A549 (cell line): ENCODE results near the gene SEMA7A. TPM values are rescaled to one million over a fixed set of nuclear protein-coding genes. Genes with fewer than 3 reads are reported as not detected.

Source experiments
- ATAC-seq, 2 experiments: fragments of 200-7000 bp in 1 of 2; fragments of >200 bp in 1 of 2; cut with Nextera tagmentation in 1 of 2; cut with Tn5 transposase in 1 of 2; 3 replicates each; pipeline versions ENCODE4 v1.8.0 to v1.9.1; 2018 to 2020; ENCODE audit warnings: mild to moderate bottlenecking in 1 of 2, moderate library complexity in 1 of 2
- CTCF ChIA-PET: fragments of 300-600 bp; sonication (Branson Sonifier 250); formaldehyde crosslinking; extraction: SDS; loops from one replicate; lab custom pipeline; 2021; ENCODE audit warnings: antibody characterized with exemption, inconsistent platforms; lab: Yijun Ruan, JAX
- POLR2A ChIA-PET: fragments of 350-600 bp; formaldehyde crosslinking; extraction: SDS; loops from one replicate; lab custom pipeline; 2021; ENCODE audit warnings: antibody characterized with exemption, inconsistent platforms; lab: Yijun Ruan, JAX
- DNase-seq, 2 experiments: peaks; one replicate each; pipeline versions ENCODE4 v3.0.0 to v3.0.0-alpha.2; 2011 to 2016; ENCODE audit warnings: low read depth in 1 of 2, low spot score in 1 of 2
- FAIRE-seq: peaks from 2 replicates; lab custom pipeline; 2011; peaks lifted over from hg19 to GRCh38; lab: Jason Lieb, UNC
- H3K27ac ChIP-seq, 2 experiments: fragments of >200 bp; sonication (Bioruptor Twin); formaldehyde crosslinking; 3 replicates each; pipeline ENCODE4 v1.5.1; 2016 to 2017
- H3K4me1 ChIP-seq: fragments of >200 bp; sonication (Bioruptor Twin); formaldehyde crosslinking; 3 replicates; pipeline ENCODE4 v1.6.1; 2016
- H3K4me2 ChIP-seq: fragments of >200 bp; sonication (Bioruptor Twin); formaldehyde crosslinking; 3 replicates; pipeline ENCODE4 v1.6.1; 2016
- H3K4me3 ChIP-seq: fragments of >200 bp; sonication (Bioruptor Twin); formaldehyde crosslinking; 3 replicates; pipeline ENCODE4 v1.5.1; 2016
- H3K9me3 ChIP-seq: fragments of >200 bp; sonication (Bioruptor Twin); formaldehyde crosslinking; 3 replicates; pipeline ENCODE4 v1.6.1; 2016
- ATOH8 ChIP-seq: fragments of 250-450 bp; sonication (Bioruptor Pico); IDR thresholded peaks from 2 replicates; pipeline ENCODE4 v1.5.0; 2020; ENCODE audit warnings: low read depth, mild to moderate bottlenecking, moderate library complexity
- EHMT2 ChIP-seq: fragments of 200-600 bp; sonication (generic); IDR thresholded peaks from 2 replicates; pipeline ENCODE4 v1.6.1; 2016; ENCODE audit warnings: antibody characterized with exemption, low read depth, mild to moderate bottlenecking, moderate library complexity
- FOXS1 ChIP-seq: fragments of 250-450 bp; sonication (Bioruptor Pico); IDR thresholded peaks from 2 replicates; pipeline ENCODE4 v1.5.0; 2020; ENCODE audit warnings: mild to moderate bottlenecking, moderate library complexity
- HES2 ChIP-seq: fragments of >200 bp; sonication (Bioruptor Twin); formaldehyde crosslinking; IDR thresholded peaks from 2 replicates; pipeline ENCODE4 v1.6.1; 2016
- HOXB5 ChIP-seq: fragments of 250-450 bp; sonication (Bioruptor Pico); IDR thresholded peaks from 2 replicates; pipeline ENCODE4 v1.5.0; 2020; ENCODE audit warnings: mild to moderate bottlenecking, moderate library complexity
- JUN ChIP-seq, 2 experiments: fragments of >200 bp; sonication (Bioruptor Twin); formaldehyde crosslinking; IDR thresholded peaks; 2 replicates in 1 of 2; 3 replicates in 1 of 2; pipeline ENCODE4 v1.6.1; 2016 to 2017
- KDM1A ChIP-seq: fragments of 200-600 bp; sonication (generic); IDR thresholded peaks from 2 replicates; pipeline ENCODE4 v1.6.1; 2016; ENCODE audit warnings: low read depth, mild to moderate bottlenecking
- KDM5A ChIP-seq: fragments of 200-600 bp; sonication (generic); IDR thresholded peaks from 2 replicates; pipeline ENCODE4 v1.6.1; 2016; ENCODE audit warnings: antibody characterized with exemption, mild to moderate bottlenecking
- MAZ ChIP-seq: fragments of 150-350 bp; IDR thresholded peaks from 2 replicates; pipeline ENCODE4 v1.6.1; 2014; ENCODE audit warnings: antibody characterized with exemption, low read depth, low read length, borderline replicate concordance
- RAD21 ChIP-seq, 2 experiments: fragments of >200 bp in 1 of 2; sonication (Bioruptor Twin) in 1 of 2; formaldehyde crosslinking in 1 of 2; IDR thresholded peaks in 1 of 2; conservative IDR thresholded peaks in 1 of 2; 2 replicates in 1 of 2; 3 replicates in 1 of 2; pipeline ENCODE4 v1.6.1; 2012 to 2018; ENCODE audit warnings: inconsistent platforms in 1 of 2
- RARB ChIP-seq: fragments of 250-450 bp; sonication (Bioruptor Pico); IDR thresholded peaks from 2 replicates; pipeline ENCODE4 v1.8.0; 2021; ENCODE audit warnings: mild to moderate bottlenecking, moderate library complexity
- RCOR1 ChIP-seq: fragments of 150-350 bp; IDR thresholded peaks from 2 replicates; pipeline ENCODE4 v1.6.1; 2014; ENCODE audit warnings: antibody characterized with exemption, low read length, low read depth
- REST ChIP-seq: fragments of 200-600 bp; sonication (generic); IDR thresholded peaks from 2 replicates; pipeline ENCODE4 v1.6.1; 2016; ENCODE audit warnings: antibody characterized with exemption, mild to moderate bottlenecking, moderate library complexity
- ZFP36 ChIP-seq: fragments of 450-650 bp; IDR thresholded peaks from 2 replicates; pipeline ENCODE4 v1.6.1; 2014; ENCODE audit warnings: borderline replicate concordance; ENCODE audit not compliant: partially characterized antibody
- WGBS: methylation state at CpG from one replicate; pipeline ENCODE4 v1.1.6; 2017; ENCODE audit errors: missing lambda C conversion rate; 5-methylcytosine and 5-hydroxymethylcytosine counted together
- polyA plus RNA-seq, 4 experiments: library from polyadenylated mRNA; depleted of rRNA in 3 of 4; stranded (reverse); fragments of >200 nt; fragmentation: RNase III in 1 of 4; extraction: RNeasy Plus Mini Kit Qiagen cat#74134 plus additional on column Dnase treatment in 1 of 4; gene quantifications; 2 replicates in 3 of 4; 3 replicates in 1 of 4; pipeline ENCODE4 v1.2.3, GENCODE V29; 2011 to 2017

Gene SEMA7A
- polyA plus RNA-seq, 2 of the 4 experiments (the other 2 are of a cell fraction): 0.44 to 1.2 TPM

GRCh38 chr15:74429781-74430400 is 3.9 kb downstream of the SEMA7A start:
- 75% methylated on average over 6 of the region's 6 CpGs for WGBS
- no peak for DNase-seq
- TF ChIP-seq REST: no peak
- TF ChIP-seq RCOR1: no peak
- no peak for TF ChIP-seq EHMT2
- TF ChIP-seq ZFP36: peak; percentile 67
- H3K4me1 ChIP-seq: peaks cover 10% of the 10 kb centered on the region; the same call in 2 of the 3 replicates
- no peak for ATAC-seq
- no peak overlapping the region for H3K4me3 ChIP-seq
- no peak overlapping the region for H3K27ac ChIP-seq
- no peaks in the 10 kb centered on the region for H3K9me3 ChIP-seq
- FAIRE-seq: no peak
- POLR2A ChIA-PET: no interaction called here
- CTCF ChIA-PET: interaction anchor here (1.2 to 36.0 kb wide), 2 partner anchors 27 to 52 kb away, joined by 3 to 681 read pairs; partner anchors contain the start of gene CYP11A1
- H3K4me2 ChIP-seq: no peak overlapping the region

GRCh38 chr15:74428970-74429780 is 4.6 kb downstream of the SEMA7A start:
- ChIA-PET CTCF (interaction anchor here (0.8 to 36.0 kb wide), 5 partner anchors 9 to 51 kb away, joined by 3 to 681 read pairs (median 4); partner anchors contain the start of gene CYP11A1), POLR2A (no interaction called here)
- no peak for ATAC-seq

GRCh38 chr15:74428442-74428787 is 5.3 kb downstream of the SEMA7A start:
- Histone ChIP-seq H3K4me3 (no peak overlapping the region), H3K27ac (no peak overlapping the region), H3K4me2 (no peak overlapping the region), H3K4me1 (peaks cover 11% of the 10 kb centered on the region)
- FAIRE-seq (no peak), ATAC-seq (no peak), DNase-seq (no peak)
- ChIA-PET POLR2A (no interaction called here), CTCF (interaction anchor here (0.8 to 36.0 kb wide), 4 partner anchors 10 to 50 kb away, joined by 3 to 681 read pairs (median 4); partner anchors contain the start of gene CYP11A1)
- 90% methylated on average over 5 of the region's 5 CpGs for WGBS
- TF ChIP-seq MAZ (no peak), HES2 (no peak), KDM1A (no peak), RARB (CRISPR knock-in tag) (no peak), HOXB5 (CRISPR knock-in tag) (no peak), RAD21 (conservative IDR thresholded peaks at IDR 0.05 in 1 of 2, IDR thresholded peaks at IDR 0.05 in 1 of 2) (no peak)
- TF ChIP-seq, all 56 proteins: peak for 0
- H3K9me3 ChIP-seq: no peaks in the 10 kb centered on the region

More at GRCh38 chr15:74428970-74429780, 4.6 kb downstream of the SEMA7A start:
- H3K4me3 ChIP-seq: no peak overlapping the region
- H3K27ac ChIP-seq: no peak overlapping the region
- TF ChIP-seq ATOH8 (CRISPR knock-in tag) (no peak), FOXS1 (CRISPR knock-in tag) (no peak), RARB (CRISPR knock-in tag) (no peak), JUN (IDR thresholded peaks at IDR 0.05) (no peak), KDM5A (no peak)
- H3K4me2 ChIP-seq: no peak overlapping the region
- WGBS: 81% methylated on average over 10 of the region's 14 CpGs
- peaks cover 10% of the 10 kb centered on the region; the same call in 2 of the 3 replicates for H3K4me1 ChIP-seq
- no peaks in the 10 kb centered on the region for H3K9me3 ChIP-seq
- FAIRE-seq: no peak
- DNase-seq: no peak
